Measurements from ENCODE around the gene MYH10.

The MYH10 gene

GRCh38 chr17:8503807-8504206 lies 126.7 kb downstream of the MYH10 start:
- H3K4me3 ChIP-seq (ENCODE audit: low read depth in 1 of 5, low read length in 5 of 5): no peak overlapping the region
- peaks cover 0 to 10% (median 3%) of the 10 kb centered on the region in 5 donors for H3K4me1 ChIP-seq (ENCODE audit: control insufficient read depth in 5 of 5, insufficient read depth in 5 of 5, low read length in 5 of 5)
- no peak overlapping the region for H3K27ac ChIP-seq (ENCODE audit: low read depth, low read length)
- no peak overlapping the region for H3K9ac ChIP-seq (ENCODE audit: low read length in 5 of 5)
- no peaks in the 10 kb centered on the region for H3K9me3 ChIP-seq (ENCODE audit: control insufficient read depth in 5 of 5, low read length in 5 of 5)
- peaks cover 6 to 62% (median 50%) of the 10 kb centered on the region in 5 donors for H3K36me3 ChIP-seq (ENCODE audit: control insufficient read depth in 5 of 5, insufficient read depth in 5 of 5, low read length in 5 of 5)
- no peaks in the 10 kb centered on the region for H3K27me3 ChIP-seq (ENCODE audit: control insufficient read depth in 5 of 5, insufficient read depth in 4 of 5, low read length in 5 of 5)

- H3K9me3 ChIP-seq (ENCODE audit: control insufficient read depth in 5 of 5, low read length in 5 of 5): no peaks in the 10 kb centered on the region
- H3K4me3 ChIP-seq (ENCODE audit: low read depth in 1 of 5, low read length in 5 of 5): no peak overlapping the region
- no peaks in the 10 kb centered on the region for H3K27me3 ChIP-seq (ENCODE audit: control insufficient read depth in 5 of 5, insufficient read depth in 4 of 5, low read length in 5 of 5)
- peaks cover 4 to 60% (median 47%) of the 10 kb centered on the region in 5 donors for H3K36me3 ChIP-seq (ENCODE audit: control insufficient read depth in 5 of 5, insufficient read depth in 5 of 5, low read length in 5 of 5)
- H3K27ac ChIP-seq (ENCODE audit: low read depth, low read length): no peak overlapping the region
- H3K4me1 ChIP-seq (ENCODE audit: control insufficient read depth in 5 of 5, insufficient read depth in 5 of 5, low read length in 5 of 5): peaks cover 0 to 10% (median 3%) of the 10 kb centered on the region in 5 donors
- H3K9ac ChIP-seq (ENCODE audit: low read length in 5 of 5): peak overlapping the region in 1 of 5 donors; percentile 19
Observed at GRCh38 chr17:8503368-8503767, 127.2 kb downstream of the MYH10 start.

GRCh38 chr17:8502126-8502525 lies 128.4 kb downstream of the MYH10 start:
- H3K4me1 ChIP-seq (ENCODE audit: control insufficient read depth in 5 of 5, insufficient read depth in 5 of 5, low read length in 5 of 5): peaks cover 0 to 10% (median 3%) of the 10 kb centered on the region in 5 donors
- no peak overlapping the region for H3K27ac ChIP-seq (ENCODE audit: low read depth, low read length)
- H3K4me3 ChIP-seq (ENCODE audit: low read depth in 1 of 5, low read length in 5 of 5): no peak overlapping the region
- no peaks in the 10 kb centered on the region for H3K27me3 ChIP-seq (ENCODE audit: control insufficient read depth in 5 of 5, insufficient read depth in 4 of 5, low read length in 5 of 5)
- H3K9me3 ChIP-seq (ENCODE audit: control insufficient read depth in 5 of 5, low read length in 5 of 5): no peaks in the 10 kb centered on the region
- peaks cover 3 to 49% (median 42%) of the 10 kb centered on the region in 5 donors for H3K36me3 ChIP-seq (ENCODE audit: control insufficient read depth in 5 of 5, insufficient read depth in 5 of 5, low read length in 5 of 5)
- no peak overlapping the region for H3K9ac ChIP-seq (ENCODE audit: low read length in 5 of 5)

- Histone ChIP-seq H3K4me3 (ENCODE audit: low read depth in 1 of 5, low read length in 5 of 5) (no peak overlapping the region), H3K9me3 (ENCODE audit: control insufficient read depth in 5 of 5, low read length in 5 of 5) (no peaks in the 10 kb centered on the region), H3K27ac (ENCODE audit: low read depth, low read length) (no peak overlapping the region), H3K27me3 (ENCODE audit: control insufficient read depth in 5 of 5, insufficient read depth in 4 of 5, low read length in 5 of 5) (no peaks in the 10 kb centered on the region), H3K4me1 (ENCODE audit: control insufficient read depth in 5 of 5, insufficient read depth in 5 of 5, low read length in 5 of 5) (peaks cover 0 to 10% (median 3%) of the 10 kb centered on the region in 5 donors), H3K36me3 (ENCODE audit: control insufficient read depth in 5 of 5, insufficient read depth in 5 of 5, low read length in 5 of 5) (peaks cover 3 to 52% (median 46%) of the 10 kb centered on the region in 5 donors), H3K9ac (ENCODE audit: low read length in 5 of 5) (peak overlapping the region in 1 of 5 donors; percentile 17)
Observed at GRCh38 chr17:8500609-8501008, 129.9 kb downstream of the MYH10 start.

- H3K9ac ChIP-seq (ENCODE audit: low read length in 5 of 5): no peak overlapping the region
- H3K4me3 ChIP-seq (ENCODE audit: low read depth in 1 of 5, low read length in 5 of 5): no peak overlapping the region
- H3K36me3 ChIP-seq (ENCODE audit: control insufficient read depth in 5 of 5, insufficient read depth in 5 of 5, low read length in 5 of 5): peaks cover 3 to 52% (median 46%) of the 10 kb centered on the region in 5 donors
- H3K27me3 ChIP-seq (ENCODE audit: control insufficient read depth in 5 of 5, insufficient read depth in 4 of 5, low read length in 5 of 5): no peaks in the 10 kb centered on the region
- H3K27ac ChIP-seq (ENCODE audit: low read depth, low read length): no peak overlapping the region
- no peaks in the 10 kb centered on the region for H3K9me3 ChIP-seq (ENCODE audit: control insufficient read depth in 5 of 5, low read length in 5 of 5)
- peaks cover 0 to 10% (median 3%) of the 10 kb centered on the region in 5 donors for H3K4me1 ChIP-seq (ENCODE audit: control insufficient read depth in 5 of 5, insufficient read depth in 5 of 5, low read length in 5 of 5)
Observed at GRCh38 chr17:8499614-8500013, 130.9 kb downstream of the MYH10 start.

- Histone ChIP-seq H3K4me1 (ENCODE audit: control insufficient read depth in 5 of 5, insufficient read depth in 5 of 5, low read length in 5 of 5) (peaks cover 0 to 10% (median 3%) of the 10 kb centered on the region in 5 donors), H3K27ac (ENCODE audit: low read depth, low read length) (no peak overlapping the region), H3K9me3 (ENCODE audit: control insufficient read depth in 5 of 5, low read length in 5 of 5) (no peaks in the 10 kb centered on the region), H3K9ac (ENCODE audit: low read length in 5 of 5) (no peak overlapping the region), H3K36me3 (ENCODE audit: control insufficient read depth in 5 of 5, insufficient read depth in 5 of 5, low read length in 5 of 5) (peaks cover 3 to 51% (median 45%) of the 10 kb centered on the region in 5 donors), H3K27me3 (ENCODE audit: control insufficient read depth in 5 of 5, insufficient read depth in 4 of 5, low read length in 5 of 5) (no peaks in the 10 kb centered on the region), H3K4me3 (ENCODE audit: low read depth in 1 of 5, low read length in 5 of 5) (no peak overlapping the region)
Observed at GRCh38 chr17:8499171-8499570, 131.4 kb downstream of the MYH10 start.

GRCh38 chr17:8496081-8496480 lies 134.4 kb downstream of the MYH10 start:
- Histone ChIP-seq H3K36me3 (ENCODE audit: control insufficient read depth in 5 of 5, insufficient read depth in 5 of 5, low read length in 5 of 5) (peaks cover 3 to 71% (median 67%) of the 10 kb centered on the region in 5 donors), H3K27ac (ENCODE audit: low read depth, low read length) (no peak overlapping the region), H3K27me3 (ENCODE audit: control insufficient read depth in 5 of 5, insufficient read depth in 4 of 5, low read length in 5 of 5) (no peaks in the 10 kb centered on the region), H3K4me3 (ENCODE audit: low read depth in 1 of 5, low read length in 5 of 5) (no peak overlapping the region), H3K4me1 (ENCODE audit: control insufficient read depth in 5 of 5, insufficient read depth in 5 of 5, low read length in 5 of 5) (no peaks in the 10 kb centered on the region), H3K9me3 (ENCODE audit: control insufficient read depth in 5 of 5, low read length in 5 of 5) (no peaks in the 10 kb centered on the region), H3K9ac (ENCODE audit: low read length in 5 of 5) (no peak overlapping the region)

GRCh38 chr17:8494506-8495111 lies 135.9 kb downstream of the MYH10 start:
- H3K27me3 ChIP-seq (ENCODE audit: control insufficient read depth in 5 of 5, insufficient read depth in 4 of 5, low read length in 5 of 5): no peaks in the 10 kb centered on the region
- H3K4me1 ChIP-seq (ENCODE audit: control insufficient read depth in 5 of 5, insufficient read depth in 5 of 5, low read length in 5 of 5): no peaks in the 10 kb centered on the region
- H3K9ac ChIP-seq (ENCODE audit: low read length in 5 of 5): no peak overlapping the region
- no peaks in the 10 kb centered on the region for H3K9me3 ChIP-seq (ENCODE audit: control insufficient read depth in 5 of 5, low read length in 5 of 5)
- peaks cover 3 to 71% (median 69%) of the 10 kb centered on the region in 5 donors for H3K36me3 ChIP-seq (ENCODE audit: control insufficient read depth in 5 of 5, insufficient read depth in 5 of 5, low read length in 5 of 5)
- no peak overlapping the region for H3K4me3 ChIP-seq (ENCODE audit: low read depth in 1 of 5, low read length in 5 of 5)
- no peak overlapping the region for H3K27ac ChIP-seq (ENCODE audit: low read depth, low read length)

GRCh38 chr17:8494021-8494420 lies 136.5 kb downstream of the MYH10 start:
- Histone ChIP-seq H3K4me1 (ENCODE audit: control insufficient read depth in 5 of 5, insufficient read depth in 5 of 5, low read length in 5 of 5) (no peaks in the 10 kb centered on the region), H3K9ac (ENCODE audit: low read length in 5 of 5) (no peak overlapping the region), H3K4me3 (ENCODE audit: low read depth in 1 of 5, low read length in 5 of 5) (no peak overlapping the region), H3K9me3 (ENCODE audit: control insufficient read depth in 5 of 5, low read length in 5 of 5) (no peaks in the 10 kb centered on the region), H3K27me3 (ENCODE audit: control insufficient read depth in 5 of 5, insufficient read depth in 4 of 5, low read length in 5 of 5) (no peaks in the 10 kb centered on the region), H3K36me3 (ENCODE audit: control insufficient read depth in 5 of 5, insufficient read depth in 5 of 5, low read length in 5 of 5) (peaks cover 3 to 65% (median 63%) of the 10 kb centered on the region in 5 donors), H3K27ac (ENCODE audit: low read depth, low read length) (no peak overlapping the region)

GRCh38 chr17:8492121-8492520 lies 138.4 kb downstream of the MYH10 start:
- Histone ChIP-seq H3K9me3 (ENCODE audit: control insufficient read depth in 5 of 5, low read length in 5 of 5) (no peaks in the 10 kb centered on the region), H3K4me1 (ENCODE audit: control insufficient read depth in 5 of 5, insufficient read depth in 5 of 5, low read length in 5 of 5) (no peaks in the 10 kb centered on the region), H3K4me3 (ENCODE audit: low read depth in 1 of 5, low read length in 5 of 5) (no peak overlapping the region), H3K27me3 (ENCODE audit: control insufficient read depth in 5 of 5, insufficient read depth in 4 of 5, low read length in 5 of 5) (no peaks in the 10 kb centered on the region), H3K36me3 (ENCODE audit: control insufficient read depth in 5 of 5, insufficient read depth in 5 of 5, low read length in 5 of 5) (peaks cover 0 to 74% (median 72%) of the 10 kb centered on the region in 5 donors), H3K27ac (ENCODE audit: low read depth, low read length) (no peak overlapping the region), H3K9ac (ENCODE audit: low read length in 5 of 5) (no peak overlapping the region)
